ENCODE data around the gene KMT2C. TPM values are rescaled to one million over a fixed set of nuclear protein-coding genes. Genes with fewer than 3 reads are reported as not detected.

KMT2C gene
- total RNA-seq, 1 donor from 2014 or later: 136 TPM

GRCh38 chr7:152105205-152105604 lies 330.6 kb downstream of the KMT2C start:
- Mint-ChIP-seq H3K4me1 (ENCODE audit: low read depth, unreplicated experiment) (peaks cover 2% of the 10 kb centered on the region), H3K27ac (ENCODE audit: unreplicated experiment) (no peak overlapping the region), H3K36me3 (ENCODE audit: unreplicated experiment) (peaks cover 9% of the 10 kb centered on the region), H3K9me3 (ENCODE audit: unreplicated experiment) (peaks cover 2% of the 10 kb centered on the region), H3K27me3 (ENCODE audit: unreplicated experiment) (peaks cover 3% of the 10 kb centered on the region), H3K4me3 (ENCODE audit: unreplicated experiment) (no peak overlapping the region)
- TF ChIP-seq CTCF (IDR thresholded peaks at IDR 0.05; ENCODE audit: partially characterized antibody, unreplicated experiment): no peak
- DNase-seq: no peak

GRCh38 chr7:152103691-152104090 lies 332.1 kb downstream of the KMT2C start:
- no peak for TF ChIP-seq CTCF (IDR thresholded peaks at IDR 0.05; ENCODE audit: partially characterized antibody, unreplicated experiment)
- peaks cover 2% of the 10 kb centered on the region for H3K9me3 Mint-ChIP-seq (ENCODE audit: unreplicated experiment)
- H3K27ac Mint-ChIP-seq (ENCODE audit: unreplicated experiment): no peak overlapping the region
- no peak for DNase-seq
- H3K27me3 Mint-ChIP-seq (ENCODE audit: unreplicated experiment): peaks cover 3% of the 10 kb centered on the region
- peaks cover 9% of the 10 kb centered on the region for H3K36me3 Mint-ChIP-seq (ENCODE audit: unreplicated experiment)
- no peak overlapping the region for H3K4me3 Mint-ChIP-seq (ENCODE audit: unreplicated experiment)
- H3K4me1 Mint-ChIP-seq (ENCODE audit: low read depth, unreplicated experiment): peaks cover 2% of the 10 kb centered on the region

- no peak for TF ChIP-seq CTCF (IDR thresholded peaks at IDR 0.05; ENCODE audit: partially characterized antibody, unreplicated experiment)
- Mint-ChIP-seq H3K27me3 (ENCODE audit: unreplicated experiment) (peaks cover 3% of the 10 kb centered on the region), H3K27ac (ENCODE audit: unreplicated experiment) (no peak overlapping the region), H3K4me1 (ENCODE audit: low read depth, unreplicated experiment) (peaks cover 2% of the 10 kb centered on the region), H3K4me3 (ENCODE audit: unreplicated experiment) (no peak overlapping the region), H3K36me3 (ENCODE audit: unreplicated experiment) (peaks cover 9% of the 10 kb centered on the region), H3K9me3 (ENCODE audit: unreplicated experiment) (peaks cover 2% of the 10 kb centered on the region)
- no peak for DNase-seq
These were observed 332.7 kb downstream of the KMT2C start for GRCh38 chr7:152103066-152103465.

GRCh38 chr7:152097330-152097729 lies 338.5 kb downstream of the KMT2C start:
- H3K4me3 Mint-ChIP-seq (ENCODE audit: unreplicated experiment): no peak overlapping the region
- no peak for DNase-seq
- H3K27me3 Mint-ChIP-seq (ENCODE audit: unreplicated experiment): no peaks in the 10 kb centered on the region
- no peak for TF ChIP-seq CTCF (IDR thresholded peaks at IDR 0.05; ENCODE audit: partially characterized antibody, unreplicated experiment)
- no peaks in the 10 kb centered on the region for H3K36me3 Mint-ChIP-seq (ENCODE audit: unreplicated experiment)
- H3K27ac Mint-ChIP-seq (ENCODE audit: unreplicated experiment): no peak overlapping the region
- H3K4me1 Mint-ChIP-seq (ENCODE audit: low read depth, unreplicated experiment): no peaks in the 10 kb centered on the region
- no peaks in the 10 kb centered on the region for H3K9me3 Mint-ChIP-seq (ENCODE audit: unreplicated experiment)

- no peak overlapping the region for H3K4me3 Mint-ChIP-seq (ENCODE audit: unreplicated experiment)
- H3K36me3 Mint-ChIP-seq (ENCODE audit: unreplicated experiment): no peaks in the 10 kb centered on the region
- no peak for DNase-seq
- no peak overlapping the region for H3K27ac Mint-ChIP-seq (ENCODE audit: unreplicated experiment)
- H3K9me3 Mint-ChIP-seq (ENCODE audit: unreplicated experiment): peaks cover 2% of the 10 kb centered on the region
- H3K4me1 Mint-ChIP-seq (ENCODE audit: low read depth, unreplicated experiment): no peaks in the 10 kb centered on the region
- no peak for TF ChIP-seq CTCF (IDR thresholded peaks at IDR 0.05; ENCODE audit: partially characterized antibody, unreplicated experiment)
- H3K27me3 Mint-ChIP-seq (ENCODE audit: unreplicated experiment): no peaks in the 10 kb centered on the region
These were observed 340.0 kb downstream of the KMT2C start for GRCh38 chr7:152095771-152096170.
